Measurements from ENCODE around the gene ALOX5. TPM values are rescaled to one million over a fixed set of nuclear protein-coding genes. Genes with fewer than 3 reads are reported as not detected.
A peak's percentile ranks its signal among the peaks of the same experiment; 100 is the strongest.

Gene ALOX5
- total and polyA plus RNA-seq, 11 donors = 1.3 to 36.1 (median 5.8) TPM

DNA sequence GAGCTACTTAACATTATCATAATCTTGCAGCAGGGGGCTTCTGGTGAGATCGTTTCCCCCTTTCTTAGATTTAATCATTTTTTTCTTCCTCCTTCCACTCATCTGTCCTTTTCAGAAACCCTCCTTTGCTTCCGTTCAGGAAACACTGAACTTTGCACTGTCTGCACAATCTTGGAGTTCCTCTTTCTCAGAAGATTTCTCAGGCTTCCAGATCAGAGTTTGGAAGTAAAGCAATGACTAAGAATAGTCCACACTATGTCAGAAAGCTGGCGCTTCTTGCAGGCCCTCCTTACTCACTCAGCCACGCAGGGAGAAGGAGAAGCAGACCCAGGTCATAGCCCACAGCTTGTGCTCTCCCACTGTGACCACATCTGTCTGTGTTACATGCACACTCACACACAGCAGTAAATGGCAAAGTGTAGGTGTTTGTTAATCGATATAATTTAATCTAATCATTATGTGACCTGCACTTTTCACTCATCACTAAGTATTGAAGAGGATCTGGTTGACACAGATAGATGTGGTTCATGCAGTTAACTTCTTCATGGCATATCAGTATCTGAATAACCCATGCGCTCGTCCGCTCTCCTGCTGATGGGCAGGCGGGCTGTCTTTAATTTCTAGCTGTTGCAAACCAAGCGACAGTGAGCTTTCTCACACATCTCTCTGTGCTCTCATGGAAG is 30.2 kb downstream of the ALOX5 start:
- DNase-seq (peak in 1 of 5 donors; percentile 33), ATAC-seq (peak in 3 of 4 donors; percentile 61 to 90 (median 88))
- no peak for TF ChIP-seq POLR2A (IDR thresholded peaks at IDR 0.05)
- TF ChIP-seq, protein P1, sequence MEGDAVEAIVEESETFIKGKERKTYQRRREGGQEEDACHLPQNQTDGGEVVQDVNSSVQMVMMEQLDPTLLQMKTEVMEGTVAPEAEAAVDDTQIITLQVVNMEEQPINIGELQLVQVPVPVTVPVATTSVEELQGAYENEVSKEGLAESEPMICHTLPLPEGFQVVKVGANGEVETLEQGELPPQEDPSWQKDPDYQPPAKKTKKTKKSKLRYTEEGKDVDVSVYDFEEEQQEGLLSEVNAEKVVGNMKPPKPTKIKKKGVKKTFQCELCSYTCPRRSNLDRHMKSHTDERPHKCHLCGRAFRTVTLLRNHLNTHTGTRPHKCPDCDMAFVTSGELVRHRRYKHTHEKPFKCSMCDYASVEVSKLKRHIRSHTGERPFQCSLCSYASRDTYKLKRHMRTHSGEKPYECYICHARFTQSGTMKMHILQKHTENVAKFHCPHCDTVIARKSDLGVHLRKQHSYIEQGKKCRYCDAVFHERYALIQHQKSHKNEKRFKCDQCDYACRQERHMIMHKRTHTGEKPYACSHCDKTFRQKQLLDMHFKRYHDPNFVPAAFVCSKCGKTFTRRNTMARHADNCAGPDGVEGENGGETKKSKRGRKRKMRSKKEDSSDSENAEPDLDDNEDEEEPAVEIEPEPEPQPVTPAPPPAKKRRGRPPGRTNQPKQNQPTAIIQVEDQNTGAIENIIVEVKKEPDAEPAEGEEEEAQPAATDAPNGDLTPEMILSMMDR (IDR thresholded peaks at IDR 0.05) = no peak
- H3K4me3 ChIP-seq = no peak overlapping the region
- H3K36me3 ChIP-seq = no peaks in the 10 kb centered on the region
- H3K4me1 ChIP-seq = peaks cover 0 to 40% (median 0%) of the 10 kb centered on the region in 12 donors
- 59 to 70% (median 63%) methylated on average over 10 of the region's 10 CpGs for WGBS, 4 donors
- intact Hi-C loops (cut with DNase I) = loop anchor here in 1 of 10 donors (10.0 kb wide), 1 partner anchor 119 kb away; no protein-coding TSS in a partner anchor
- H3K27ac ChIP-seq = peak overlapping the region in 2 of 12 donors; percentile 18 to 80
- peaks cover 0 to 14% (median 0%) of the 10 kb centered on the region in 9 donors for H3K27me3 ChIP-seq
- no peaks in the 10 kb centered on the region for H3K9me3 ChIP-seq

DNA sequence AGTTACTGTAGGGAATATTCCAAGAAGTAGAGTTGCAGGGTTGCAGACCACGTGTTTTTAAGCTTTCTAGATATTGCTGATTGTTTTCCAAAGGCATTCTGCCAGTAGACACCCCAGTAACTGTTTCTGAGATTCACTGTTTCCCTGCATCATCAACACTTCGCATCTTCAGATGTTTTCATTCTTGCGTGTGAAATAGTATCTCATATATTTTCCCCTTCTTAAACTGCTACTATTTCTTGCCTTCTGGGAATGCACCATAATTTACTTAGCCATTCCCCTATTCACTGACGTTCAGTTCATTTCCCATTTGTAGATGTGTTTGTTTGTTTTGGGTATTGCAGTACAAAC is 30.7 kb downstream of the ALOX5 start:
- H3K27ac ChIP-seq = peak overlapping the region in 2 of 12 donors; percentile 18 to 80

DNA sequence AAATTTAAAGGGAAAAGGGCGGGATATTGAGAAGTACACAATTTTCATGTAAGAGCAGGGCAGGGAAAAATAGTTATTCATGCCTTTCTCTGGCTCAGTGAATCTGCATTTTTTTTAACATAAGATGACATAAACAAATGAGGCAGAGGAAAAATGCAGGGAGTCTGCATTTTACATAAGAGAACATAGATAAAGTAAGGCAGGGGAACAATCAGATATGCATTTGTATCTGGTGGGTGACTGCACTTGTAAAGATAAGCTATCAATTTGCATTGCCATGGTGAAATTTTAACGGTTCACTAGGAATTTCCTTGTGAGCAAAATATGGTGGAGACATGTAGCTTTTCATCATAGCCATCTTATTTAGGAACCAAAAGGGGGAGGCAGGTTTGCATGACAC is 33.5 kb downstream of the ALOX5 start:
- peak overlapping the region in 1 of 12 donors; percentile 9 for H3K27ac ChIP-seq
- 46 to 61% (median 53%) methylated on average over 2 of the region's 2 CpGs for WGBS, 4 donors
- peaks cover 0 to 61% (median 0%) of the 10 kb centered on the region in 12 donors for H3K4me1 ChIP-seq
- H3K4me3 ChIP-seq = no peak overlapping the region
- ATAC-seq = no peak
- peaks cover 0 to 7% (median 0%) of the 10 kb centered on the region in 9 donors for H3K36me3 ChIP-seq
- DNase-seq = no peak
- intact Hi-C loops (cut with DNase I) = loop anchor here in 2 of 10 donors (2.0 to 10.0 kb wide), 2 partner anchors 31 to 123 kb away; no protein-coding TSS in a partner anchor
- H3K27me3 ChIP-seq = peaks cover 0 to 14% (median 0%) of the 10 kb centered on the region in 9 donors
- no peaks in the 10 kb centered on the region for H3K9me3 ChIP-seq
- TF ChIP-seq POLR2A (IDR thresholded peaks at IDR 0.05) = no peak
- TF ChIP-seq, protein P1 (IDR thresholded peaks at IDR 0.05) = no peak

More for the DNA sequence above, 30.7 kb downstream of the ALOX5 start:
- Histone ChIP-seq H3K36me3 (no peaks in the 10 kb centered on the region), H3K9me3 (no peaks in the 10 kb centered on the region), H3K4me3 (no peak overlapping the region), H3K27me3 (peaks cover 0 to 15% (median 0%) of the 10 kb centered on the region in 9 donors), H3K4me1 (peaks cover 0 to 45% (median 0%) of the 10 kb centered on the region in 12 donors)
- intact Hi-C loops (cut with DNase I) = loop anchor here in 1 of 10 donors (10.0 kb wide), 1 partner anchor 120 kb away; no protein-coding TSS in a partner anchor
- WGBS, 4 donors = 56 to 66% (median 61%) methylated on average over 4 of the region's 4 CpGs
- ATAC-seq (no peak), DNase-seq (no peak)
- TF ChIP-seq, protein P1 (IDR thresholded peaks at IDR 0.05) = no peak
- TF ChIP-seq POLR2A (IDR thresholded peaks at IDR 0.05) = no peak

Data from heart left ventricle (tissue), 16 donors.